Measurements from ENCODE around the gene TGFBR3.

DNA sequence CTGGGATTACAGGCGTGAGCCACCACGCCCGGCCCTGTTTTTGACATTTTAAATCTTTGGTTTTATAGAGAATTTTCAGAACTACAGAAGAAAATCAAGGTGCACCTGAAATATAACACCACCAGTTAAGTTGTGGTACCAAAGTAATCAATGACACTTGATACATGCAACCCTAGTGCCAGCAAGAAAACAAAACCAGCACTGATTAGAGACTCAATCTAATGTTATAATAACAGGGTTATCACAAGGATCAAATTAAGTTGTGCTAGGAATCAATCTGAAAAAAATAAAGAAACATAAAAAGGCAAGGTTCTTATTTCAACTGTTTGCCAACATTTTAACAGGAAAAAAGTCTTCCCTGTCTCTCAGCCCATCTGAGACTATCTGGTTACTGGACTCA is 23.8 kb downstream of the TGFBR3 start:
- TF ChIP-seq POLR2A (IDR thresholded peaks at IDR 0.05) = no peak
- TF ChIP-seq, protein P1, sequence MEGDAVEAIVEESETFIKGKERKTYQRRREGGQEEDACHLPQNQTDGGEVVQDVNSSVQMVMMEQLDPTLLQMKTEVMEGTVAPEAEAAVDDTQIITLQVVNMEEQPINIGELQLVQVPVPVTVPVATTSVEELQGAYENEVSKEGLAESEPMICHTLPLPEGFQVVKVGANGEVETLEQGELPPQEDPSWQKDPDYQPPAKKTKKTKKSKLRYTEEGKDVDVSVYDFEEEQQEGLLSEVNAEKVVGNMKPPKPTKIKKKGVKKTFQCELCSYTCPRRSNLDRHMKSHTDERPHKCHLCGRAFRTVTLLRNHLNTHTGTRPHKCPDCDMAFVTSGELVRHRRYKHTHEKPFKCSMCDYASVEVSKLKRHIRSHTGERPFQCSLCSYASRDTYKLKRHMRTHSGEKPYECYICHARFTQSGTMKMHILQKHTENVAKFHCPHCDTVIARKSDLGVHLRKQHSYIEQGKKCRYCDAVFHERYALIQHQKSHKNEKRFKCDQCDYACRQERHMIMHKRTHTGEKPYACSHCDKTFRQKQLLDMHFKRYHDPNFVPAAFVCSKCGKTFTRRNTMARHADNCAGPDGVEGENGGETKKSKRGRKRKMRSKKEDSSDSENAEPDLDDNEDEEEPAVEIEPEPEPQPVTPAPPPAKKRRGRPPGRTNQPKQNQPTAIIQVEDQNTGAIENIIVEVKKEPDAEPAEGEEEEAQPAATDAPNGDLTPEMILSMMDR (IDR thresholded peaks at IDR 0.05) = no peak
- no peak for TF ChIP-seq POLR2AphosphoS5 (IDR thresholded peaks at IDR 0.05)
